ENCODE measurements around the gene ALX1. TPM values are rescaled to one million over a fixed set of nuclear protein-coding genes. Genes with fewer than 3 reads are reported as not detected.

The ALX1 gene
- total and polyA plus RNA-seq, 9 of the 15 experiments (the other 6 are each of a cell fraction or from before 2014, with no cell fraction given): 0.09 to 0.31 (median 0.11) TPM; not detected in 2

- TF ChIP-seq ZNF512 (tag; IDR thresholded peaks at IDR 0.05) (no peak), ZNF740 (CRISPR knock-in tag; IDR thresholded peaks at IDR 0.05) (no peak), ZNF740 (tag; IDR thresholded peaks at IDR 0.05) (no peak), HMG20B (CRISPR knock-in tag; IDR thresholded peaks at IDR 0.05) (no peak), ZNF431 (CRISPR knock-in tag; IDR thresholded peaks at IDR 0.05) (no peak)
These were observed 49.9 kb downstream of the ALX1 start (continued) for GRCh38 chr12:85329913-85330312.

DNA sequence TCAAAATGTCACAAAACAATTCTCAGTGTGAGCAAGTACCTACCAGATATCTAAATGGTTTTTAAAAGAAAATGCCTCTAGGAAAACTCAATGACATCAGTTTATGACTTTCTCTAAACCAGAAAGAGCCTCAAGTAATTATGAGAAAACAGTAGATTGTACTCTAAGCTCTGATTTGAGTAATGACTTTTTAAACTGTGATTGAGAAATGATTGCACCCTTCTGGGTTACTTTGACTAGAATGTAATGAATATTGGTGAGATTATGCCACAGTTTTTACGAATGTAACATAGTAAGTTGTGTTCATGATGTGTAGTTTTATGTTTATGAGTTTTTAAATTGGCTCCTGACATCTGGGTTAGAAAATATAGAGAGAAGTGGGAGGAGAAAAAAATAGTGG lies 68.8 kb downstream of the ALX1 start:
- 0% methylated on average over 1 of the region's 1 CpG for WGBS (ENCODE audit: insufficient coverage, low coverage, missing lambda C conversion rate)
- TF ChIP-seq, protein P1, sequence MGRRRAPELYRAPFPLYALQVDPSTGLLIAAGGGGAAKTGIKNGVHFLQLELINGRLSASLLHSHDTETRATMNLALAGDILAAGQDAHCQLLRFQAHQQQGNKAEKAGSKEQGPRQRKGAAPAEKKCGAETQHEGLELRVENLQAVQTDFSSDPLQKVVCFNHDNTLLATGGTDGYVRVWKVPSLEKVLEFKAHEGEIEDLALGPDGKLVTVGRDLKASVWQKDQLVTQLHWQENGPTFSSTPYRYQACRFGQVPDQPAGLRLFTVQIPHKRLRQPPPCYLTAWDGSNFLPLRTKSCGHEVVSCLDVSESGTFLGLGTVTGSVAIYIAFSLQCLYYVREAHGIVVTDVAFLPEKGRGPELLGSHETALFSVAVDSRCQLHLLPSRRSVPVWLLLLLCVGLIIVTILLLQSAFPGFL (CRISPR knock-in tag; IDR thresholded peaks at IDR 0.05): no peak
- TF ChIP-seq RBM22 (IDR thresholded peaks at IDR 0.05; ENCODE audit: low read depth, low read length, poor library complexity, severe bottlenecking) (no peak), SAFB2 (IDR thresholded peaks at IDR 0.05; ENCODE audit: borderline replicate concordance, low read depth, low read length, severe bottlenecking) (no peak), ZZZ3 (IDR thresholded peaks at IDR 0.05) (no peak), SRSF3 (IDR thresholded peaks at IDR 0.05; ENCODE audit: insufficient read depth, low read length) (no peak), EP400 (IDR thresholded peaks at IDR 0.05) (no peak), ZC3H8 (IDR thresholded peaks at IDR 0.05) (no peak), PTRF (tag; IDR thresholded peaks at IDR 0.05) (no peak), GATAD2B (IDR thresholded peaks at IDR 0.05; ENCODE audit: borderline replicate concordance) (no peak), SOX6 (IDR thresholded peaks at IDR 0.05) (no peak), CBX3 (IDR thresholded peaks at IDR 0.05; ENCODE audit: borderline replicate concordance in 1 of 2, low read length in 2 of 2) (no peak), ZEB2 (IDR thresholded peaks at IDR 0.05) (no peak), PHF20 (IDR thresholded peaks at IDR 0.05; ENCODE audit: partially characterized antibody) (no peak), ATF7 (IDR thresholded peaks at IDR 0.05) (no peak), ZNF140 (CRISPR knock-in tag; IDR thresholded peaks at IDR 0.05) (no peak)

More for the DNA sequence above, 68.8 kb downstream of the ALX1 start:
- Histone ChIP-seq H3K4me1 (replicated peaks in 1 of 2; ENCODE audit: control insufficient read depth in 2 of 2, insufficient read depth in 2 of 2, low read length in 2 of 2) (no peaks in the 10 kb centered on the region), H3K4me2 (ENCODE audit: insufficient read depth, low read length) (no peak overlapping the region), H3K27me3 (ENCODE audit: control insufficient read depth in 2 of 2, insufficient read depth in 2 of 2, low read length in 2 of 2) (no peaks in the 10 kb centered on the region), H3K9me3 (replicated peaks; ENCODE audit: control insufficient read depth, insufficient read depth, low read depth, low read length) (no peaks in the 10 kb centered on the region), H3K9me1 (ENCODE audit: control insufficient read depth, insufficient read depth, low read length) (no peaks in the 10 kb centered on the region), H3K27ac (ENCODE audit: extremely low read depth, low read depth, low read length) (no peak overlapping the region), H4K20me1 (replicated peaks; ENCODE audit: control insufficient read depth, insufficient read depth, low read length) (no peaks in the 10 kb centered on the region), H2AFZ (ENCODE audit: low read depth, low read length) (no peak overlapping the region), H3K4me3 (no peak overlapping the region), H3K36me3 (ENCODE audit: control insufficient read depth, insufficient read depth, low read length) (no peaks in the 10 kb centered on the region), H3K79me2 (ENCODE audit: control insufficient read depth, insufficient read depth, low read length) (no peaks in the 10 kb centered on the region), H3K9ac (ENCODE audit: insufficient read depth in 1 of 2, low read depth in 2 of 2, low read length in 2 of 2) (no peak overlapping the region)
- ATAC-seq (no peak), FAIRE-seq (no peak), DNase-seq (ENCODE audit: extremely low read depth in 1 of 4, low spot score in 3 of 4) (no peak)
- intact Hi-C loops (cut with micrococcal nuclease) (no loop called here), in situ Hi-C loops (cut with MboI) (no loop called here)
- ChIA-PET POLR2A (interaction anchor here (0.7 kb wide), 1 partner anchor 18 kb away, joined by 3 read pairs; no protein-coding TSS in a partner anchor), CTCF (ENCODE audit: low intra/inter-chr PET ratio) (no interaction called here)
- no TSS peak for BruUV-seq (replicated peaks)
